ENCODE measurements around the gene FPGS.

The FPGS gene

DNA sequence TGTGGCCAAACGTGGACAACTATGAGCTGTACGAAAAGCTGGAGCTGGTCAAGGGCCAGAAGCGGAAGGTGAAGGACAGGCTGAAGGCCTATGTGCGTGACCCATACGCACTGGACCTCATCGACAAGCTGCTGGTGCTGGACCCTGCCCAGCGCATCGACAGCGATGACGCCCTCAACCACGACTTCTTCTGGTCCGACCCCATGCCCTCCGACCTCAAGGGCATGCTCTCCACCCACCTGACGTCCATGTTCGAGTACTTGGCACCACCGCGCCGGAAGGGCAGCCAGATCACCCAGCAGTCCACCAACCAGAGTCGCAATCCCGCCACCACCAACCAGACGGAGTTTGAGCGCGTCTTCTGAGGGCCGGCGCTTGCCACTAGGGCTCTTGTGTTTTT, 13.5 kb upstream of the FPGS start:
- no peak for DNase-seq (ENCODE audit: low read depth)

DNA sequence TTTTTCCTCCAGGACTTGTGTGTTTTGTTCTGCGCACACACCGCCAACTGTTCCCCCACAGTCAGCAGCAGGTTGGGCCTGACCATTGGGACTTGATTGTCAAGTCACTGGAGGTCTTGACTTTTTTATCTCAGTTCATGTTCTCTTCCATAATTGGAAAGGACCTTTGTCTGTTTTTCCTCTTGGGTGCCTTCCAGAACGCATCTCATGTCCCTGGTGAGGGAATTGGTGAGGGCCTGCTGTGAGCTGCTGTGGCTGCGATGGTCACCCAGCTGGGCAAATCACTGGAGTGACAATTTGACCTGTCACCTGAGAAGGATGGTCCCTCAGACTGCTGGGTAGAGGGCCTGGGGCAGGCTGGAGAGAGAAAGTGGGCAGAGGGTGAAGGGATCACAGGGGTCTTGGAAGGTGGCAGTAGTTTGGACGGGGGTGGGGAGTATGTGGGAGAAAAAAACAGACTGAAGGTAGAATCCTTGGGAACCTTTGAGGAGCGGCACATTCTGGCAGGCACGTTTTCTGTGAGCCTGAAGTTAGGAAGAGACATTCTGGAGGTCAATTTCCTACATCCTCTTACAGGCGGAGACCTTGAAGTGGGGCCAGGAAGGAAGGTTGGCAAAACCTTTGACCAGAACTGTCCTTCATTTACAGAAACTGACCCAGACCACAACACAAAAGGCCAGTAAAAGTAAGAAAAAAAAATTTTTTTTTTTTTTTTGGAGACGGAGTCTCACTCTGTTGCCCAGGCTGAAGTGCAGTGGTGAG, 12.4 kb upstream of the FPGS start:
- no peak for DNase-seq (ENCODE audit: low read depth)

DNA sequence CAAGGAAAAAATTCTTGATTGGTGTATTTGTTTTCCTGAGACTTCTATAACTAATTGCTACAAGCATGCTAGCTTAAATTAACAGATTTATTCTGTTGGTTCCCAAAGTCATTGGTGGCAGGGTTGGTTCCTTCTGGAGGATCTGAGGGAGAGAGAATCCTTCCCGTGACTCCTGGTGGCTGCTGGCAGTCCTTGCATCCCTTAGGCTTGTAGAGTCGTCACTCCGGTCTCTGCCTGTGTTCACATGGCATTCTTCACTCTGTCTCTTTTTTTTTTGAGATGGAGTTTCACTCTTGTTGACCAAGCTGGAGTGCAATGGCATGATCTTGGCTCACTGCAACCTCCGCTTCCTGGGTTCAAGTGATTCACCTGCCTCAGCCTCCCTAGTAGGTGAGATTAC, 11.6 kb upstream of the FPGS start:
- no peak for DNase-seq (ENCODE audit: low read depth)

DNA sequence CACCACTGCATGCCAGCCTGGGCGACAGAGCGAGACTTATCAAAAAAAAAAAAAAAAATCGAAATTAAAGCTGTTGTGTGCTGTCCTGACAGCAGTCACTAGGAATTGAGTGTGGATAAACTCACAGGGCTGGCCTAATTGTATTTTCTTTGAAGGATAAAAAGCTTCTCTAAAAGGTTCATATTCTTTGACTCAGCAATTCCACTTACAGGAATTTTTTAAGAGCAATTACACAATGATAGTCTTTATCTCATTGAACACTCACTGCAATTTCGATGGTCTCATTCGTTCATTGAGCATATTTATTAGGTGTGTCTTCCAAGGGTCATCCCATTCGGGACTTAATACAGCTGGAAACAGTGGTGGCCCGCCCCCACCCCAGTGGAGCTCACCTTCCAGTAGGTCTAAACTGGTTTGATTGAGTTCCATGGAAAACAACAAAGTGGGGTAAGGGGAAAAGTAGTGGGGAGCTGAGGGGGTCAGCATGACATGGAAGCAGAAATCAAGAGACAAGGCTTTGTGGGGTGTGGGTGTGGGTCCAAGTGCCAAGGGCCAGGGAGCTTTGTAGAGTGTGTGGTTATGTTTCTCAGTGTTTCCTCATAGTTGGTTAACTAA, 10.2 kb upstream of the FPGS start:
- DNase-seq (ENCODE audit: low read depth) = no peak

DNA sequence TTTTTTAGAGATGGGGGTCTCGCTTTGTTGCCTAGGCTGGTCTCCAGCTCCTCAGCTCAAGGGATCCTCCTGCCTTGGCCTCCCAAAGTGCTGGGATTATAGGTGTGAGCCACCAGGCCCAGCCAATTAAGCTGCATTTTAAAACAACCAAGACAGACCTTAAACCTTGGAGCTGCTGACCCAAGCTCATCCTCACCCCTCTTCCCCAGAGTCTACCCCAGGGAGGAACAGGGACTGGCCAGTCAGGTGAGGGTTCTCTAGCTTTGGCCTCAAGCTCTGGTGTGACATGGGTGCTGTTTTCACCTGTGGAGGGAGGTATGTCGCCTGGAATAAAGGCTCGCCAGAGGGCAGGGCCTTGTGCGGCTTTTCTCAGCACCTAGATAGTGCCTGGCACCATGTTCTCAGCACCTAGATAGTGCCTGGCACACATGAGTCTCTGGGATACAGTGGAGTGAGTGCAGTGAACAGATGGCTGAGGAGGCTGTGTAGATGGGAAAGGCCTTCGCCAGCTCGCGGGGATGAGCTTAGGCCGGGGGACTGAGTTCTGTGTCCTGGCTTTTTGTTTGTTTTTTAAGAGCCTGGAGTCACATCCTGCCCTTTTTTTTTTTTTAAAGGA, 9.5 kb upstream of the FPGS start:
- no peak for DNase-seq (ENCODE audit: low read depth)

DNA sequence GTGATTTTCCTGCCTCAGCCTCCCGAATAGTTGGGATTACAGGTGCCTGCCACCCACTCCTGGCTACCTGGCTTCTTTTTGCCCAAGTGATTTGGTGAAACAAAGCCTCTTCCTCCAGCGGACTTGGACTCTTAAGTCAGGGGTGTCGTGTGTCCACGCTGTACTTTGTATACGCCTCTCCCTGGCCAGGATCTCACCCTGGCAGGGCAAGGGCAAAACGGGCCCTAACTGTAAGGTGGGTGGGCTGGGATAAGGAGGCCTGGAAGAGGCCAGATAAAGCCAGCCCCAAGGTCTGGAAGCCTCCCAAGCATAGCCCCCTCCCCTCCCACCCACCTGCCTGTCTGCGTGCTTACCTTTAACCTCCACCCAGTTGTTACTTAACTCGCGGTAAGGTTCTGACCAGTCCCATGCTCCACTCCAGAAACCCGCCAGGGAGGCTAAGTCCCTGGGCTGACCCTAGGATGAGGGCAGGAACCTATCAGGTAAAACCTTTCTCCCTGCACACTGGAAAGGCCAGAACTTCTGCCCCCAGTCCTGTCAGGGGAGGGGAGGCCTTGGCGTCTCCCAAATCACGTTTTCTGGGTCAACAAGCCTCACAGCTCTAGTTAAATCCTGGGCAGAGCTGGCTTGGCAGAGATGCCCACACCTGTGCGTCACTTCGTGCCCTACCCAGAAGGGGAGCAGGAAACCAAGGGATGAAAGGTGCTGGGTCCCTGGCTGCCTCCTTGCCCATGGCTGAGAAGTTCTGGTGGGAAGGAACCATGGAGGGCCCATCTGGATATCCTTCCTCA, 8.5 kb upstream of the FPGS start:
- no peak for DNase-seq (ENCODE audit: low read depth)

DNA sequence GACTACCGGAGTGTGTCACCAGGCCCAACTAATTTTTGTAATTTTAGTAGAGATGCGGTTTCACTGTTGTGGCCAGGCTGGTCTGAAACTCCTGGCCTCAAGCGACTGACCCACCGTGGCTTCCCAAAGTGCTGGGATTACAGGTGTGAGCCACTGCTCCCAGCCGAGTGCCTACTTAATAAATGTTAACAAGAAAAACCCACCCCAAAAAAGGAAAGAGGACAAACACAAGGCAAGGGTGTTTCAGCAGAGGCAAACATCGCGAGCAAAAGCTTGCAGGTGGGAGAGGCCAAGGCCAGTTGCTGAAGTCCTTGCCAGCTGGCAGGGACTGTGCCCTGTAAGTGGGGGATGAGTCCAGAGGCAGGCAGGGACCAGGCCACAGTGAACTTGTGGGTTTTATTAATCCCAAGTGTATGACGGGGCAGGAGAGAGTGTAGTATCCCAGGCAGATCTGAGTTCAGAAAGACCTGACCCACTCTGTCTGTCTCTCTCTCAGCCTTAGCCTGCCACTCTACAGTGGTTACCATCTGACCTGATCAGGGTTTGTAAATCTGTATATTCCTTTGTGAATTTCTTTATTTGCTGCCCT, 6.4 kb upstream of the FPGS start:
- DNase-seq (ENCODE audit: low read depth) = no peak

DNA sequence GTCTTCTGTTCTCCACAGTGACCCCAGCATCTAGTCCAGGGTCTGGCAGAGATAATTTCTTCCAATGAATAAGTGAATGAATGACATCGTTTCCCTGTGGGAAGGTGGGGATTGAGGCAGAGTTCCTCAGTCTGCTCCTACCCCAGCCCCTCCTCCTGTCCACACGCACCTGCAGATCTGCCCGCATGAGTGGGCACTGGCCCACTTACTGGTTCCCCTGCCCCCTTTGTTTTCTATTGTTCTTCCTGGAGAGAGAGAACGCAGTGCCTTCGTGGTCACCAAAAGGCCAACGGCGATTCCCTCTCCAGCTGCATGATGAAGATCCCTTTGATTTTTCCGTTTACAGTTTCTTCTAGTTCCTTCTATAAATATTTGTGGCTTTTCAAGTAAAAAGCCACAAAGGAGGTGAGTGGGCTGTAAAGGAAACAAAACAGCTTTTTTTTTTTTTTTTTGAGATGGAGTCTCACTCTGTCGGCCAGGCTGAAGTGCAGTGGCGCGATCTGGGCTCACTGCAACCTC, 5.8 kb upstream of the FPGS start:
- DNase-seq (ENCODE audit: low read depth) = no peak

DNA sequence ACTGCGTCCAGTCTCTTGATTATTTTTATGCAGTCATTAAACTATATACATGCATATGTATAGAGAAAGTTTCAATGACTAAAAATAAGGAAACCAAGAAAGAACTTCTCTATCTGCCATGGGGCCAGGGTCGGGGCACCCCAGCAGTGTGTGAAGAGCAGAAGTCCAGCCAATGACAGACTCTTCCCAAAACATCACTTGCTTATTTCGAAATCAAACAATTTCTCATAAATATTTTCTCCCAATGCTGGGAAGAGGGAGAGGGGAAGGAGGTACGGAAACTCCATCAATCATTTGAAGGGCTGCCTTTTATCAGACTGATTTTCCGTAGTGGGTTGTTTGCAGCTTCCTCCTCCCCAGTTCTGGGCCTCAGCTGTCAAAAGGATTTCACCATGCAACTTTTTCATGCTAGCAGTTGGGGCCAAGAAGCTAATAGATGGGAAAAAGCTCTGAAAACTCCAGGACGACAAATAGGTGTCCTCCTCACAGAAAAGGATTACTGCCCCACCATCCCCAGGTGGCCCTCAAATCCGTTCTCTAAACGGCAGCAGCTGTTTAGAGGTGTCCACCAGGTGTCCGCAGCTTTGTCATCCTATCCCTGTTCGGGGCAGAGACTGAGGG, 617 bp upstream of the FPGS start:
- no peak for DNase-seq (ENCODE audit: low read depth)

DNA sequence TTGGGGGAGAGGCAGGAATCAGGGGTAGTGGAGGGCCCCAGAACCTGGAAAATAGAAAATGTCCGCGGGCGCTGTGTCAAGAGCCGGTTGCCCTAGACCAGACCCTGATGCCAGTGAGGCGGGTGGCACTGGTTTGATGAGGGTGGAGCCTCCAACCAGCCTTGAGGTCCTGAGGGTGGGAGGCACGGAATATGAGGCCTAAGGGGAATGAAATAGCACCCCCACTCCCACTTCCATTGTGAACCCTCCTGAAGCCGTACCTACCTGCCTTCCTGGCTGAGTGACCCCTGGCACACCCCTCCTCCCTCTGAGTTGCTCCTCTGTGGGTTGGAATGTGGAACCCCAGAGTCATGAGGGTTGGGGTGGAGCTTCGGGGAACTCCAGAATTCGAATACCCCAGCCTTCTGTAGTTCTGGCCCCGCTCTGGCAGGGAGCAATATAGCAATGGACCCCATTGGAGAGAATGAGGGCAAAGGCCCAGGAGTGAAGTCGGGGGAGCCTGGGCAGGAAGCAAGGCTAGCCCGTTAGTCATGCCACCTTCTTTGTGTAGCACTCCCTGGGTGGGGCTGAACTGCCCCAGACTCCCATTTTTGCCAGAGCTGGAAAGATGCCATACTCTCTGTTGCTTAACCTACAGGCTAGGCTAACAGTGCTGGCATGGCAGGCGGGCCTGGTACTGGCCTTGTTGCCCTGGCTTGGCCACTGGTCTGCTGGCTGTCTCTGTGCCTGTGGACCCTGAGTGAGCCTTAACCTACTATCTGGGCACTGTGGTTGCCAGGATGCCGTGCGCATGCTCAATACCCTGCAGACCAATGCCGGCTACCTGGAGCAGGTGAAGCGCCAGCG, 1.0 kb downstream of the FPGS start:
- DNase-seq (ENCODE audit: low read depth) = no peak

DNA sequence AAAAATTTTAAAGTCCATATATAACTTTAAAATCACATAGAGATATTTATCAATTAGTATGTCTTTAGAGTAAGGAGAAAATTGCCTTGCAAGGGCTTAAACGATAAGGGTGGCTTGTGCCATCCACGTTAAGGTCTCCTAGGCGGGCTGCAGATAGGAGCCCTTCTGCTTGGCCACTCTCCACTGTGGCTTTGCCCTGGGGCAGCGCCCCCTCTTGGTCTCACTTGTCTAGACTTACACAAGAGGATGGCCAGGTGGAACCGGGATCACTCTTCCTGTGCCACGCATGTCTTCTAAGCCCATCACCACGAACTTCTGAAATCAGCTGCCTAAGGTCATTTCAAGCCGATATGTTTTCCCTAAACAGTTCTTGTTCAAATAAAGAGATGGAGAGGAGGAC, 2.9 kb downstream of the FPGS start:
- no peak for DNase-seq (ENCODE audit: low read depth)

DNA sequence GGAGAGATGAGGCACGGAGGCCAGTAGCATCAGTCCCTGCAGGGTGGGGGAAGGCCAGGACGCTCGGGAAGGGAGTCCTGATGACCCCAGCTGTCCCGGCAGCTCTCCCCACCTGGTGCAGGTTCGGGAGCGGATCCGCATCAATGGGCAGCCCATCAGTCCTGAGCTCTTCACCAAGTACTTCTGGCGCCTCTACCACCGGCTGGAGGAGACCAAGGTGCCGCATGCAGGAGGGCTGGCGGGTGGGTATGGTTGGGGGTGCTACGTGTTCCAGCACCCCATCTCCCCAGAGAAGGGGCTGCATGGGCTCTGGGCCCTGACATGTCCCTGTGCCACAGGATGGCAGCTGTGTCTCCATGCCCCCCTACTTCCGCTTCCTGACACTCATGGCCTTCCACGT, 4.2 kb downstream of the FPGS start:
- DNase-seq (ENCODE audit: low read depth) = no peak

DNA sequence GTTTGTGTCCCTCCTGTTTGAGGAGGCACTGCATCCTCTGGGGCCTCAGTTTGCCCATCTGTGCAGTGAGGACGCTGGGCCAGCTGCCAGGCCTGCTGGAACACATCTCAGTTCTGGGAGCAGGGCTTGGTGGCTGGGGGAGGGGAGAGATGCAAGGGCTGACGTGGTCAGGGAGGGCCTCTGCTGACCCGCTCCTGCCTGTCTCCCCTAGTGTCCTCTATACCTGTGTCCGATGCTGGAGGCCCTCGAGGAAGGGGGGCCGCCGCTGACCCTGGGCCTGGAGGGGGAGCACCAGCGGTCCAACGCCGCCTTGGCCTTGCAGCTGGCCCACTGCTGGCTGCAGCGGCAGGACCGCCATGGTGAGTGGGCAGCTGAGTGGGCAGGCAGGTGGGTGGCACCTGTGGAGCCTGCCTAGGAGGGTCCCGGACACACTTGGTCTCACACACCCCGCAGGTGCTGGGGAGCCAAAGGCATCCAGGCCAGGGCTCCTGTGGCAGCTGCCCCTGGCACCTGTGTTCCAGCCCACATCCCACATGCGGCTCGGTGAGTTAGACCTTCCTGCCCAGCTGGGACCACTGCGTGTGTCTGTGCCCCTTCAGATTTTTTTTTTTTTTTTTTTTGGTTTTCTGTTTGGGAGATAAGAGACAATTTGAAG, 5.8 kb downstream of the FPGS start:
- no peak for DNase-seq (ENCODE audit: low read depth)

DNA sequence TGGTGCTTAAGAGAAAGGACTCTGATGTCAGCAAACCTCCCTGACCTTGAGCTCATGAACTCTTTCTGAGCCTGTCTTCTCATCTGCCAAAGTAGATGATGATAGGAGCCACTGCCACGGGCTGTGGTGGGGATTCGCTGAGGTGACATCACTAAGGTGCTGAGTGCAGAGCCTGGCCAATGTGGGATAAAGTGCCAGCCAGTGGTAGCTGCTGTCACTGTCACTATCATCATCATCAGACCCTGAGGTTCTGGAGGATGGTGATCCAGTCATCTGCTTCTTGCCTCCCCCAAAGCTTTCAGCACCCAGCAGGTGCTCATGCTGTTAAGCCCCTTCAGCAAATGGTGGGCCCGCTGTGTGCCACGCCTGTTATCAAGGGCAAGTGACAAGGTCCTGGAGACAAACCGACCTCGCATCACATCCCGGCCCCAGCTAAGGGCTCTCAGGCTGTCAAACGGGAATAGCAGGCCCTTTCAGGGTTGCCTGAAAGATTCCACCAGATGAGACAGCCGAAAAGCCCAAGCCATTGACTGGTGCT, 6.4 kb downstream of the FPGS start:
- no peak for DNase-seq (ENCODE audit: low read depth)

DNA sequence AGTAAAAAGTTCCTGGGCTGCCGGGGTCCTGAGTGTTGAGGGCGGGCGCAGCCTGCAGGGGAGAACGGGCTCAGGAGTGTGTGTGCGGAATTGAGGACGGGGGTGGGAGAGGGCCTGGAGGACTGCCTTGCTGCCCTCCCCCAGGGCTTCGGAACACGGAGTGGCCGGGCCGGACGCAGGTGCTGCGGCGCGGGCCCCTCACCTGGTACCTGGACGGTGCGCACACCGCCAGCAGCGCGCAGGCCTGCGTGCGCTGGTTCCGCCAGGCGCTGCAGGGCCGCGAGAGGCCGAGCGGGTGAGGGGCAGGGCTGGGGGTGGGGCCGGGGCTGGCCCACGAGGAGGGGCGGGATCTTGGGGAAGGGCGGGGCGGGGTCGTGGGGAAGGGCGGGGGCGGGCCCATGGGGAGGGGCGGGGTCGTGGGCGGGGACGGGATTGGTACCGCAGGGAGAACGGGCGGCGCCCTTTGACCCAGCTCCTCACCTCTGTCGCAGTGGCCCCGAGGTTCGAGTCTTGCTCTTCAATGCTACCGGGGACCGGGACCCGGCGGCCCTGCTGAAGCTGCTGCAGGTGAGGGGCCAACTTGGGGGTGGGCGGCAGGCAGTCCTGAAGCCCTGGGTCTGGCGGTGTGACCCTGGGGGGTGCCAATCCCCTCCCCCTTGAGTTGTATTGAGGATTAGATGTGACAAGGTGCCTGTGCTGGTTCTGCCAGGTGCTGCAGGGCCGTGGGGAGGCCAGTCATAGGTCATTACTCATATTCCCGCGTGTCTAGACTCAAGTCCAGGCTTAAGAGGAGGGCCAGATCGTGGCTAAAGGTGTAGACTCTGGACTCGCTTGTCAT, 7.1 kb downstream of the FPGS start:
- no peak for DNase-seq (ENCODE audit: low read depth)

DNA sequence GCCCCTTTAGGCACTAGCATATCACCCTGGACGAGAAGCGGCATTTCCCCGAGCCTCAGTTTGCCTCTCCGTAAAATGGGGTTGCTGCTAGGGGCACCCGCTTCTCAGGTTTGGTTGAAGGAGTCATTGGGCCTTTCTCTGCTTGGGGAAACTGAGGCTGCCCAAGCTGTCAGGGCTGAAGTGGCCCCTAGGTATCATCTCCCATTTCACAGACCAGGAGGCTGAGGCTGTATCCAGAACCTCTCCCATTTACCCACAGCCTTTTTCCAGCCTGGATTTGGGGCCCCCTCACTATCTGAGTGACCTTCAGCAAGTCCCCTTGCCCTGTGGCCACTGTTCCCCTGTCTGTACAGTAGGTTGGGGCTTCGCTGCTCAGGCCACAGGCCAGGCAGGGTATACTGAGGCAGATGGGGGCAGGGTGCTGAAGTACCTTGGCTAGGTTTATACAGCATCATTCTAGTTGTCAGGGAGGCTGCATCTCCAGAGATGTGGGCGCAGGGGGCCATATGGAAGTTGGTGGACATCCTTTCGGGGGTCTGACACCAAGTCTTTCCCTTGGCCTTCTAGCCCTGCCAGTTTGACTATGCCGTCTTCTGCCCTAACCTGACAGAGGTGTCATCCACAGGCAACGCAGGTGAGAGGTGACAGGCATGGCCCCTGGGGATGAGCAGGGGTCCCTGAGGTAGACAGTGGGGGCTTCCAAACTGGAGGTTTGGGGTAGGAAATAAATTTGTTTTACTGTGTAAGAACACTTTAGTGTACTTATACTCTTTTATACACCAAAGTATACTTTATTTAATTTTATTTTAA, 7.9 kb downstream of the FPGS start:
- no peak for DNase-seq (ENCODE audit: low read depth)

DNA sequence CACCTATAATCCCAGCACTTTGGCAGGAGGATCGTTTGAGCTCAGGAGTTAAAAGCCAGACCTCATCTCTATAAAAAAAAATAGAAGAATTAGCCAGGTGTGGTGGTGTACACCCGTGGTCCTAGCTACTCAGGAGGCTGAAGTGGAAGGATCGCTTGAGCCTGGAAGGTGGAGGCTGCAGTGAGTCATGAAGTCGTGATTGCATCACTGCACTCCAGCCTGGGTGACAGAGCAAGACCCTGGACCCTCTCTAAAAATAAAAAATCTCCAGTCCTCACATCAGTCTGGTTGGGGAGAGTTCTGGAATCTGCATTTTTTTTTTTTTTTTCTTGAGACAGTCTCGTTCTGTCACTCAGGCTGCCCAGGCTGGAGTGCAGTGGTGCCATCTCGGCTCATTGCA, 9.3 kb downstream of the FPGS start:
- DNase-seq (ENCODE audit: low read depth) = no peak
